Measurements from ENCODE around the gene WDR73. TPM values are rescaled to one million over a fixed set of nuclear protein-coding genes. Genes with fewer than 3 reads are reported as not detected.
"Not testable (repeated sequence)": the region's sequence is repeated elsewhere in the genome, so short reads cannot be mapped to it uniquely, and the experiment has no call there.

WDR73 gene
- total and polyA plus RNA-seq, 2 donors (not counting 3 experiments of a cell fraction or from before 2014, with no cell fraction given), result 29.0 to 29.1 TPM

DNA sequence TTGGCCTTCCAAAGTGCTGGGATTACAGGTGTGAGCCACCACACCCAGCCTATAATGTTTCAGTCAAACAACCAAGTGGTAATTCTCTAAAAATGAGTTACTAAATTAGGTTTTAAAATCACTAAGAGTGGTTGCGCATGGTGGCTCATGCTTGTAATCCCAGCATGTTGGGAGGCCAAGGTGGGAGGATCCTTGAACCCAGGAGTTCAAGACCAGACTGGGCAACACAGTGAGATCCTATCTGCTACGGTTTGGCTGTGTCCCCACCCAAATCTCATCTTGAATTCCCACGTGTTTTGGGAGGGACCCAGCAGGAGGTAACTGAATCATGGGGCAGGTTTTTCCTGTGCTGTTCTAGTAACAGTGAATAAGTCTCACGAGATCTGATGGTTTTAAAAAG is 35.8 kb upstream of the WDR73 start:
- POLR2A ChIA-PET, result no interaction called here
- intact Hi-C loops (cut with micrococcal nuclease) (no loop called here), dilution Hi-C loops (cut with MboI; ENCODE audit: extremely low pct_ligation_motif_present, low sequenced_read_pairs) (no loop called here)
- Histone ChIP-seq H3K36me3 (ENCODE audit: control insufficient read depth in 2 of 2, extremely low read depth in 1 of 2, insufficient read depth in 2 of 2, low read length in 2 of 2) (peaks cover 3 to 4% of the 10 kb centered on the region in 2 experiments), H3K9me3 (replicated peaks; ENCODE audit: control insufficient read depth, insufficient read depth, low read length) (no peaks in the 10 kb centered on the region), H2AFZ (ENCODE audit: low read depth, low read length) (no peak overlapping the region), H3K4me3 (replicated peaks in 1 of 3; ENCODE audit: insufficient read depth in 1 of 3, low read depth in 1 of 3, low read length in 3 of 3) (no peak overlapping the region), H4K20me1 (replicated peaks; ENCODE audit: control insufficient read depth, extremely low read depth, insufficient read depth, low read length) (no peaks in the 10 kb centered on the region), H3K4me2 (ENCODE audit: insufficient read depth, low read length) (no peak overlapping the region), H3K9me1 (replicated peaks; ENCODE audit: control insufficient read depth, extremely low read depth, insufficient read depth, low read length) (no peaks in the 10 kb centered on the region), H3K9ac (replicated peaks; ENCODE audit: extremely low read depth, insufficient read depth, low read length) (no peak overlapping the region), H3K79me2 (ENCODE audit: control insufficient read depth, insufficient read depth, low read length) (peaks cover 33% of the 10 kb centered on the region), H3K4me1 (ENCODE audit: control insufficient read depth, extremely low read depth, insufficient read depth, low read length) (no peaks in the 10 kb centered on the region), H3K27ac (ENCODE audit: insufficient read depth, low read depth, low read length) (no peak overlapping the region), H3K27me3 (ENCODE audit: control insufficient read depth in 2 of 2, insufficient read depth in 2 of 2, low read length in 2 of 2) (no peaks in the 10 kb centered on the region)
- TF ChIP-seq FOS (IDR thresholded peaks at IDR 0.05; ENCODE audit: borderline replicate concordance, insufficient read depth, low read length), result no peak
- TF ChIP-seq GATA2 (IDR thresholded peaks at IDR 0.05; ENCODE audit: insufficient read depth, insufficient read length, low read depth, low read length), result no peak
- TF ChIP-seq, protein P1, sequence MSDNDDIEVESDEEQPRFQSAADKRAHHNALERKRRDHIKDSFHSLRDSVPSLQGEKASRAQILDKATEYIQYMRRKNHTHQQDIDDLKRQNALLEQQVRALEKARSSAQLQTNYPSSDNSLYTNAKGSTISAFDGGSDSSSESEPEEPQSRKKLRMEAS (IDR thresholded peaks at IDR 0.05; ENCODE audit: insufficient read depth, insufficient read length), result no peak
- no peak for TF ChIP-seq MYC (IDR thresholded peaks at IDR 0.05; ENCODE audit: low read depth, low read length)
- no peak for TF ChIP-seq JUN (IDR thresholded peaks at IDR 0.05; ENCODE audit: borderline replicate concordance, insufficient read depth, insufficient read length, low read depth)
- no peak for TF ChIP-seq POLR2AphosphoS5 (IDR thresholded peaks at IDR 0.05; ENCODE audit: insufficient read depth, low read depth, low read length)
- TF ChIP-seq POLR2A (IDR thresholded peaks at IDR 0.05; ENCODE audit: low read depth, low read length), result no peak
- TF ChIP-seq, protein P2, sequence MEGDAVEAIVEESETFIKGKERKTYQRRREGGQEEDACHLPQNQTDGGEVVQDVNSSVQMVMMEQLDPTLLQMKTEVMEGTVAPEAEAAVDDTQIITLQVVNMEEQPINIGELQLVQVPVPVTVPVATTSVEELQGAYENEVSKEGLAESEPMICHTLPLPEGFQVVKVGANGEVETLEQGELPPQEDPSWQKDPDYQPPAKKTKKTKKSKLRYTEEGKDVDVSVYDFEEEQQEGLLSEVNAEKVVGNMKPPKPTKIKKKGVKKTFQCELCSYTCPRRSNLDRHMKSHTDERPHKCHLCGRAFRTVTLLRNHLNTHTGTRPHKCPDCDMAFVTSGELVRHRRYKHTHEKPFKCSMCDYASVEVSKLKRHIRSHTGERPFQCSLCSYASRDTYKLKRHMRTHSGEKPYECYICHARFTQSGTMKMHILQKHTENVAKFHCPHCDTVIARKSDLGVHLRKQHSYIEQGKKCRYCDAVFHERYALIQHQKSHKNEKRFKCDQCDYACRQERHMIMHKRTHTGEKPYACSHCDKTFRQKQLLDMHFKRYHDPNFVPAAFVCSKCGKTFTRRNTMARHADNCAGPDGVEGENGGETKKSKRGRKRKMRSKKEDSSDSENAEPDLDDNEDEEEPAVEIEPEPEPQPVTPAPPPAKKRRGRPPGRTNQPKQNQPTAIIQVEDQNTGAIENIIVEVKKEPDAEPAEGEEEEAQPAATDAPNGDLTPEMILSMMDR (IDR thresholded peaks at IDR 0.05; ENCODE audit: extremely low read depth in 1 of 2, insufficient read depth in 1 of 2, low read depth in 1 of 2, low read length in 2 of 2), result no peak
- TF ChIP-seq EZH2 (IDR thresholded peaks at IDR 0.05; ENCODE audit: borderline replicate concordance, low read depth, low read length, severe bottlenecking), result no peak
- CTCF ChIA-PET, result no interaction called here
- no peak for DNase-seq (ENCODE audit: low read depth, low spot score)
- BruUV-seq (replicated peaks), result no TSS peak
- no peak for FAIRE-seq

DNA sequence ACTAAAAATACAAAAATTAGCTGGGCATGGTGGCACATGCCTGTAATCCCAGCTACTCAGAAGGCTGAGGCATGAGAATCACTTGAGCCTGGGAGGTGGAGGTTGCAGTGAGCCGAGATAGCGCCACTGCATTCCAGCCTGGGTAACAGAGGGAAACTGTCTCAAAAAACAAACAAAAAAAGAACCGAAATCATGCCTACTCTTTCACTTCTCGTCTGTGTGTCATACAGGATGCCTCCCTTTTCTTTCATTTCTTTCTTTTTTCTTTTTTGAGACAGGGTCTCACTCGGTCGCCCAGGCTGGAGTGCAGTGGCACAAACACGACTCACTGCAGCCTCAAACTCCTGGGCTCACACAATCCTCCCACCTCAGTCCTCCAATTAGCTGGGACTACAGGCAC is 32.4 kb upstream of the WDR73 start:
- H3K36me3 ChIP-seq (ENCODE audit: control insufficient read depth in 2 of 2, extremely low read depth in 1 of 2, insufficient read depth in 2 of 2, low read length in 2 of 2); H2AFZ ChIP-seq (ENCODE audit: low read depth, low read length); DNase-seq (ENCODE audit: low read depth, low spot score); H3K27ac ChIP-seq (ENCODE audit: insufficient read depth, low read depth, low read length); H3K9me1 ChIP-seq (replicated peaks; ENCODE audit: control insufficient read depth, extremely low read depth, insufficient read depth, low read length); H3K4me3 ChIP-seq (replicated peaks in 1 of 3; ENCODE audit: insufficient read depth in 1 of 3, low read depth in 1 of 3, low read length in 3 of 3); H3K9ac ChIP-seq (replicated peaks; ENCODE audit: extremely low read depth, insufficient read depth, low read length); H4K20me1 ChIP-seq (replicated peaks; ENCODE audit: control insufficient read depth, extremely low read depth, insufficient read depth, low read length); H3K4me2 ChIP-seq (ENCODE audit: insufficient read depth, low read length); dilution Hi-C loops (cut with MboI; ENCODE audit: extremely low pct_ligation_motif_present, low sequenced_read_pairs); FAIRE-seq; intact Hi-C loops (cut with micrococcal nuclease); BruUV-seq (replicated peaks); H3K4me1 ChIP-seq (ENCODE audit: control insufficient read depth, extremely low read depth, insufficient read depth, low read length); H3K27me3 ChIP-seq (ENCODE audit: control insufficient read depth in 2 of 2, insufficient read depth in 2 of 2, low read length in 2 of 2); H3K9me3 ChIP-seq (replicated peaks; ENCODE audit: control insufficient read depth, insufficient read depth, low read length): not testable (repeated sequence)
- POLR2A ChIA-PET, result interaction anchor here (0.6 kb wide), 1 partner anchor 84 kb away, joined by 4 read pairs; no protein-coding TSS in a partner anchor
- peaks cover 10% of the 10 kb centered on the region for H3K79me2 ChIP-seq (ENCODE audit: control insufficient read depth, insufficient read depth, low read length)
- CTCF ChIA-PET, result interaction anchor here (1.0 kb wide), 1 partner anchor 27 kb away, joined by 4 read pairs; no protein-coding TSS in a partner anchor
